Measurements from ENCODE around the gene ARHGAP15.
A peak's percentile ranks its signal among the peaks of the same experiment; 100 is the strongest.

Gene ARHGAP15

DNA sequence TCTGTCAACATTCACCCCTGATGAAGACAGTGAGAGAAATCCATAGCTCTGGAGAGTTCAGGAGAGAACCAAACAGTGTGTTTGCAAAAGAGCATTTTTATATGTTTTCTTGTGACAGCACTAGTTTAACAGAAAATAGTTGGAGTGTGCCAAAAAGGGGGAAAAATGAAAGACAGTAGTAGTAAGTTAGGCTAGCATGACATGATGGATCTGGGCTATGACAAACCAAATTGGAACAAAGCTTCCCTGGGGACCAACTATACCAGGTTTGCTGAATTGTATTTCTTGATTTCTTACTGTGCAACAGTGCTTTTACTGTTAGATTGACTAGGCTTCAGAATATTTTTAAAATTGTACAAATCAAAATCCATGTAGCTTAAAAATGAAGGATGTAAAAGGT is 159.8 kb downstream of the ARHGAP15 start:
- no peak for TF ChIP-seq EZH2 (IDR thresholded peaks at IDR 0.05)
- TF ChIP-seq FOXP2 (optimal IDR thresholded peaks at IDR 0.05; ENCODE audit: control extremely low read depth, extremely low read length, insufficient read depth), result no peak
- no peak for TF ChIP-seq POLR2AphosphoS5 (IDR thresholded peaks at IDR 0.05; ENCODE audit: borderline replicate concordance, low read depth, low read length)
- no peak overlapping the region for H3K9ac ChIP-seq (ENCODE audit: insufficient read length)
- DNase-seq (ENCODE audit: low read depth, low spot score), result no peak
- no peaks in the 10 kb centered on the region for H3K36me3 ChIP-seq (ENCODE audit: insufficient read depth, low read length)
- H3K4me3 ChIP-seq, result no peak overlapping the region
- H3K9me3 ChIP-seq (ENCODE audit: low read depth, low read length), result no peaks in the 10 kb centered on the region
- H3K27ac ChIP-seq, result no peak overlapping the region

GRCh38 chr2:143290221-143290620 is 161.0 kb downstream of the ARHGAP15 start:
- Histone ChIP-seq H3K36me3 (ENCODE audit: insufficient read depth, low read length) (no peaks in the 10 kb centered on the region), H3K9me3 (ENCODE audit: low read depth, low read length) (no peaks in the 10 kb centered on the region), H3K27ac (no peak overlapping the region), H3K4me3 (no peak overlapping the region), H3K9ac (ENCODE audit: insufficient read length) (no peak overlapping the region)
- TF ChIP-seq FOXP2 (optimal IDR thresholded peaks at IDR 0.05; ENCODE audit: control extremely low read depth, extremely low read length, insufficient read depth) (no peak), POLR2AphosphoS5 (IDR thresholded peaks at IDR 0.05; ENCODE audit: borderline replicate concordance, low read depth, low read length) (no peak), EZH2 (IDR thresholded peaks at IDR 0.05) (no peak)
- DNase-seq (ENCODE audit: low read depth, low spot score), result no peak

DNA sequence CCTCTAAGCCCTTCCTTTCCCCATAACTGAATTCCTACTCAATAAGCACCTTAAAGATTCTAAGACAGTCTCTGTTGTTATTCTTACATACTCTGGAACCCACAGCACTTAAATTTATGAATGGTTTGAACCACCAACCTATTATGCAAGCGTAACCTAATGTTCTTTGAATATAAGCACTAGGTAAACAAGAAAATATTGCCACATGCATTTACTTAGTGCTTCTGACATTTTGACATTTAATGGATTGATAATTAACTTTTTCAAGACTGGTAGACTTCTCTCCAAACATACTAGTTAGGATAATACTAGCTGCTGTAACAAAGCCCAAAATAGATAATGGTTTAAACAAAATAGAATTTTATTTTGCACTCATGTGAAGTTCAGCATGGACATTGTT is 164.8 kb downstream of the ARHGAP15 start:
- TF ChIP-seq POLR2AphosphoS5 (IDR thresholded peaks at IDR 0.05; ENCODE audit: borderline replicate concordance, low read depth, low read length) (no peak), FOXP2 (optimal IDR thresholded peaks at IDR 0.05; ENCODE audit: control extremely low read depth, extremely low read length, insufficient read depth) (no peak), EZH2 (IDR thresholded peaks at IDR 0.05) (no peak)
- no peak overlapping the region for H3K27ac ChIP-seq
- H3K4me3 ChIP-seq, result no peak overlapping the region
- DNase-seq (ENCODE audit: low read depth, low spot score), result no peak
- no peaks in the 10 kb centered on the region for H3K9me3 ChIP-seq (ENCODE audit: low read depth, low read length)
- H3K9ac ChIP-seq (ENCODE audit: insufficient read length), result no peak overlapping the region
- H3K36me3 ChIP-seq (ENCODE audit: insufficient read depth, low read length), result no peaks in the 10 kb centered on the region

DNA sequence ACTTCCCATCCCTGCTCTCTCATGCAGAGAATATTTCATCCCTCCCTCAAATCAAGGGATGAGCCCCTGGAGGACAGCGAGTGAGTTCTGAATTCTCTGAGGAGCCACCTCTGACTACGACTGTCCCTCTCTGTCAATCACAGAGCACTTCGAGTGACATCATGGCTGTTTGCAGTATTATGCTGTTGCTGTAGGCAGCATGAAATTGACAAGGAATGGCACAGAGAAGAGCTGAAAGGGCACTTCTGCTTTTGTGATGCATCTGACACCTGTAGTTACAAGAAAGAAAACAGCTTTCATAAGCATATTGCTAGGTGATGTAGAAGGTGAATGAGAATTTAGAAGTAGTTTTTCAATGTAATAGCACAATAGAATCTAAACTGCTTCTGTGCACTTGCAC is 166.9 kb downstream of the ARHGAP15 start:
- H3K9ac ChIP-seq (ENCODE audit: insufficient read length), result no peak overlapping the region
- DNase-seq (ENCODE audit: low read depth, low spot score), result no peak
- H3K4me3 ChIP-seq, result no peak overlapping the region
- no peaks in the 10 kb centered on the region for H3K36me3 ChIP-seq (ENCODE audit: insufficient read depth, low read length)
- TF ChIP-seq EZH2 (IDR thresholded peaks at IDR 0.05) (no peak), POLR2AphosphoS5 (IDR thresholded peaks at IDR 0.05; ENCODE audit: borderline replicate concordance, low read depth, low read length) (no peak), FOXP2 (optimal IDR thresholded peaks at IDR 0.05; ENCODE audit: control extremely low read depth, extremely low read length, insufficient read depth) (no peak)
- H3K27ac ChIP-seq, result no peak overlapping the region
- no peaks in the 10 kb centered on the region for H3K9me3 ChIP-seq (ENCODE audit: low read depth, low read length)

GRCh38 chr2:143297182-143297581 is 168.0 kb downstream of the ARHGAP15 start:
- no peak overlapping the region for H3K4me3 ChIP-seq
- no peak for DNase-seq (ENCODE audit: low read depth, low spot score)
- TF ChIP-seq EZH2 (IDR thresholded peaks at IDR 0.05) (no peak), POLR2AphosphoS5 (IDR thresholded peaks at IDR 0.05; ENCODE audit: borderline replicate concordance, low read depth, low read length) (no peak), FOXP2 (optimal IDR thresholded peaks at IDR 0.05; ENCODE audit: control extremely low read depth, extremely low read length, insufficient read depth) (no peak)
- H3K9me3 ChIP-seq (ENCODE audit: low read depth, low read length), result no peaks in the 10 kb centered on the region
- H3K9ac ChIP-seq (ENCODE audit: insufficient read length), result no peak overlapping the region
- no peaks in the 10 kb centered on the region for H3K36me3 ChIP-seq (ENCODE audit: insufficient read depth, low read length)
- no peak overlapping the region for H3K27ac ChIP-seq

GRCh38 chr2:143300536-143300935 is 171.3 kb downstream of the ARHGAP15 start:
- TF ChIP-seq EZH2 (IDR thresholded peaks at IDR 0.05) (no peak), FOXP2 (optimal IDR thresholded peaks at IDR 0.05; ENCODE audit: control extremely low read depth, extremely low read length, insufficient read depth) (no peak), POLR2AphosphoS5 (IDR thresholded peaks at IDR 0.05; ENCODE audit: borderline replicate concordance, low read depth, low read length) (no peak)
- no peak for DNase-seq (ENCODE audit: low read depth, low spot score)
- no peak overlapping the region for H3K9ac ChIP-seq (ENCODE audit: insufficient read length)
- H3K4me3 ChIP-seq, result no peak overlapping the region
- H3K27ac ChIP-seq, result no peak overlapping the region
- H3K9me3 ChIP-seq (ENCODE audit: low read depth, low read length), result no peaks in the 10 kb centered on the region
- H3K36me3 ChIP-seq (ENCODE audit: insufficient read depth, low read length), result no peaks in the 10 kb centered on the region

- H3K27ac ChIP-seq, result peak overlapping the region; percentile 42
- H3K36me3 ChIP-seq (ENCODE audit: insufficient read depth, low read length), result no peaks in the 10 kb centered on the region
- H3K9ac ChIP-seq (ENCODE audit: insufficient read length), result no peak overlapping the region
- no peak for DNase-seq (ENCODE audit: low read depth, low spot score)
- 0 out of 2 replicates have a peak overlapping the region, but pooled peaks have one; percentile 11 for H3K4me3 ChIP-seq
- TF ChIP-seq FOXP2 (optimal IDR thresholded peaks at IDR 0.05; ENCODE audit: control extremely low read depth, extremely low read length, insufficient read depth) (no peak), EZH2 (IDR thresholded peaks at IDR 0.05) (no peak), POLR2AphosphoS5 (IDR thresholded peaks at IDR 0.05; ENCODE audit: borderline replicate concordance, low read depth, low read length) (no peak)
- H3K9me3 ChIP-seq (ENCODE audit: low read depth, low read length), result no peaks in the 10 kb centered on the region
Measured at GRCh38 chr2:143311426-143311825, 182.2 kb downstream of the ARHGAP15 start.

GRCh38 chr2:143312441-143312840 is 183.2 kb downstream of the ARHGAP15 start:
- TF ChIP-seq POLR2AphosphoS5 (IDR thresholded peaks at IDR 0.05; ENCODE audit: borderline replicate concordance, low read depth, low read length), result no peak
- no peak for TF ChIP-seq EZH2 (IDR thresholded peaks at IDR 0.05)
- no peak for TF ChIP-seq FOXP2 (optimal IDR thresholded peaks at IDR 0.05; ENCODE audit: control extremely low read depth, extremely low read length, insufficient read depth)
- no peak overlapping the region for H3K9ac ChIP-seq (ENCODE audit: insufficient read length)
- DNase-seq (ENCODE audit: low read depth, low spot score), result no peak
- H3K9me3 ChIP-seq (ENCODE audit: low read depth, low read length), result no peaks in the 10 kb centered on the region
- no peak overlapping the region for H3K4me3 ChIP-seq
- H3K36me3 ChIP-seq (ENCODE audit: insufficient read depth, low read length), result no peaks in the 10 kb centered on the region
- H3K27ac ChIP-seq, result peak overlapping the region; percentile 15; the same call in 1 of the 2 replicates

DNA sequence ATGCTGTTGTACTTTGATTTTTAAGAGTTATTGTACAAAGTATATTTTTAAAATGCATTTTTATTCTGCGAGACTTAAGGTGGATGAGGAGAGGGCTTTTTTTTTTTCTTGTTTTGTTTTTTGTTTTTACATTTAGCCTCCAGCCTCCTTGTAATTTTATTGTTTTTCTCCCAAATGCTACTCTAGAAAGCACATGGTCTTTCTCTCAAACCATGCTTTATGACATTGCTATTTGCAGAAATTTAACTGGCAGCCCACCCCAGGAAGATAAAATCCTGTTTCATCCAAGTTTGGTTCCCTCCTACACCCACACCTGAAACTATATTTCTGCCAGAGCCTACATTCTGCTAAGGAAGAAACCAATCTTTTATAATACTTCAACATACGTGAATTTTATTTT is 184.6 kb downstream of the ARHGAP15 start:
- Histone ChIP-seq H3K27ac (no peak overlapping the region), H3K4me3 (no peak overlapping the region), H3K9me3 (ENCODE audit: low read depth, low read length) (no peaks in the 10 kb centered on the region), H3K9ac (ENCODE audit: insufficient read length) (no peak overlapping the region), H3K36me3 (ENCODE audit: insufficient read depth, low read length) (no peaks in the 10 kb centered on the region)
- no peak for TF ChIP-seq FOXP2 (optimal IDR thresholded peaks at IDR 0.05; ENCODE audit: control extremely low read depth, extremely low read length, insufficient read depth)
- TF ChIP-seq EZH2 (IDR thresholded peaks at IDR 0.05), result no peak
- no peak for TF ChIP-seq POLR2AphosphoS5 (IDR thresholded peaks at IDR 0.05; ENCODE audit: borderline replicate concordance, low read depth, low read length)
- no peak for DNase-seq (ENCODE audit: low read depth, low spot score)
